Caco-2 (cell line): ENCODE results near the gene DPP10. TPM values are rescaled to one million over a fixed set of nuclear protein-coding genes. Genes with fewer than 3 reads are reported as not detected.

Source experiments
- BruUV-seq: library from RNA; stranded (reverse); fragments of 400-500 nt; replicated peaks from 2 replicates; lab custom pipeline; 2021; lab: Mats Ljungman, UMichigan
- CTCF ChIA-PET: fragments of 300-600 bp; sonication (Branson Sonifier 250); formaldehyde crosslinking; loops from one replicate; lab custom pipeline; 2022; ENCODE audit warnings: antibody characterized with exemption; lab: Charles Lee
- POLR2A ChIA-PET: fragments of 300-600 bp; sonication (Branson Sonifier 250); formaldehyde crosslinking; loops from one replicate; lab custom pipeline; 2022; ENCODE audit warnings: antibody characterized with exemption; lab: Charles Lee
- DNase-seq, 2 experiments: peaks; one replicate each; pipeline versions ENCODE4 v3.0.0 to v3.0.0-alpha.2; 2020 to 2022
- H3K27me3 ChIP-seq: replicated peaks from 2 replicates; pipeline ENCODE4 v1.6.0; 2011; ENCODE audit warnings: low read length; ENCODE audit not compliant: control insufficient read depth, insufficient read depth
- H3K36me3 ChIP-seq: 2 replicates; pipeline ENCODE4 v1.5.1; 2011; ENCODE audit warnings: low read length; ENCODE audit not compliant: control insufficient read depth, insufficient read depth
- H3K4me1 ChIP-seq: fragments of 250-450 bp; sonication (Bioruptor Pico); 2 replicates; pipeline ENCODE4 v1.5.1; 2020; ENCODE audit warnings: mild to moderate bottlenecking
- H3K4me3 ChIP-seq: 2 replicates; pipeline ENCODE4 v1.5.1; 2011; ENCODE audit warnings: low read depth, mild to moderate bottlenecking, control low read depth, low read length
- H3K9me3 ChIP-seq: fragments of 250-450 bp; sonication (Bioruptor Pico); 2 replicates; pipeline ENCODE4 v1.5.1; 2020; ENCODE audit warnings: mild to moderate bottlenecking, moderate library complexity
- H3K27ac Mint-ChIP-seq: one replicate; pipeline ENCODE4 v1.8.0; 2022; ENCODE audit warnings: mixed read lengths; ENCODE audit not compliant: unreplicated experiment
- H3K27me3 Mint-ChIP-seq: one replicate; pipeline ENCODE4 v1.8.0; 2022; ENCODE audit warnings: mixed read lengths; ENCODE audit not compliant: insufficient read depth, unreplicated experiment
- H3K36me3 Mint-ChIP-seq: one replicate; pipeline ENCODE4 v1.8.0; 2022; ENCODE audit warnings: mild to moderate bottlenecking, mixed read lengths; ENCODE audit not compliant: insufficient read depth, unreplicated experiment
- H3K4me1 Mint-ChIP-seq: one replicate; pipeline ENCODE4 v1.8.0; 2022; ENCODE audit warnings: low read depth, mixed read lengths; ENCODE audit not compliant: unreplicated experiment
- H3K4me3 Mint-ChIP-seq: one replicate; pipeline ENCODE4 v1.8.0; 2022; ENCODE audit warnings: mild to moderate bottlenecking, moderate library complexity, mixed read lengths; ENCODE audit not compliant: unreplicated experiment
- H3K9me3 Mint-ChIP-seq: one replicate; pipeline ENCODE4 v1.8.0; 2022; ENCODE audit warnings: mixed read lengths; ENCODE audit not compliant: unreplicated experiment
- CTCF ChIP-seq, 2 experiments: fragments of 200-600 bp in 1 of 2; IDR thresholded peaks; 1 replicate in 1 of 2; 2 replicates in 1 of 2; pipeline versions ENCODE4 v1.5.1 to v1.8.0; 2011 to 2022; ENCODE audit warnings: antibody characterized with exemption in 1 of 2, control low read depth in 1 of 2, inconsistent platforms in 1 of 2, low read depth in 1 of 2, low read length in 1 of 2, mild to moderate bottlenecking in 1 of 2, moderate library complexity in 1 of 2; ENCODE audit not compliant: insufficient read depth in 1 of 2, severe bottlenecking in 1 of 2, unreplicated experiment in 1 of 2
- intact Hi-C: fragments of 100-400 bp; cut with micrococcal nuclease; formaldehyde crosslinking; loops from one replicate; pipeline ENCODE4 v1.10.0; 2022; ENCODE audit not compliant: unreplicated experiment
- total RNA-seq: library from RNA; stranded (reverse); gene quantifications from 2 replicates; pipeline ENCODE4 v1.2.3, GENCODE V29; 2022

The DPP10 gene
- total RNA-seq, 1 experiment from 2014 or later = not detected

DNA sequence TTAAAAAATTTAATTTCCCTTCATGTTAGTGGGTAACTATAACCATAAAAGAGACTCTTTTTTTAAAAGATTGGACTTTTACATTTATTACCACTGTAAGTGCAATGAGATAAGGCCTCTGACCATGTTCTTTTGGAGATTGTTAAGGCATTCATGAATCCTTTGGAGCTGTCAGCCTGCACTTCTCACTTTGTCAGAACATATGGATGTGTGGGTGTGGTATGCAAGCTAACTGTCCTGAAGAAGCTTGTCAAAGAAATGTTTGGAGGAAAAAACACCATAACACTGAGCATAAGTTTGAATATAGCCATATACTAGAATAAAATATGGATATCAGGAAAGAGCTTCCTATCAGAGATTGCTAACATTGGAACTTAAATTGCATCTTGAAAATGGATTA is 754.1 kb downstream of the DPP10 start:
- H3K36me3 Mint-ChIP-seq = no peaks in the 10 kb centered on the region
- no TSS peak for BruUV-seq

DNA sequence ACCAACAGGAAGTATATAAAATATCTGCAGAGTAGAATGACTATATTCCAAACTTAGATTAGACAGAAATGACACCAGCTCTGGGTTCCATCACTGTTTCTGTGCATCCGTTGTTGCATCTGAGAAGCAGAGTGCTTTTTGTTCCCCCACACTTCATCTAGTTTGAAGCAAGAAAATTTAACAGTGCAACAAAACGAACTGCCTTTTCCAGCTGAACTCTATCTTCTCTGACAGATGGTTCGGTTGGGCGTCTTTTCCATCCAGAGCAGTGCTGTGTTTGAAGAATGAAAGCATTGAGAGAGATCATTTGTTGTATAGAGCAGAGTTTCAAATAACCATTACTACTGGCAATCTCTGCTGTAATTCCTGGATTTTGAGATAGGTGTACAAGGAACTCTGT is 757.5 kb downstream of the DPP10 start:
- ChIA-PET CTCF (no interaction called here), POLR2A (no interaction called here)
- Histone ChIP-seq H3K27me3 (no peaks in the 10 kb centered on the region), H3K36me3 (no peaks in the 10 kb centered on the region), H3K9me3 (no peaks in the 10 kb centered on the region), H3K4me3 (no peak overlapping the region), H3K4me1 (no peaks in the 10 kb centered on the region)
- H3K27me3 Mint-ChIP-seq = peaks cover 7% of the 10 kb centered on the region
- H3K4me1 Mint-ChIP-seq = no peaks in the 10 kb centered on the region
- BruUV-seq = no TSS peak
- H3K36me3 Mint-ChIP-seq = no peaks in the 10 kb centered on the region
- no peak overlapping the region for H3K4me3 Mint-ChIP-seq
- no peak for TF ChIP-seq CTCF (IDR thresholded peaks at IDR 0.05; ENCODE audit: insufficient read depth in 1 of 2, low read depth in 1 of 2, low read length in 1 of 2, severe bottlenecking in 1 of 2, unreplicated experiment in 1 of 2)
- no peaks in the 10 kb centered on the region for H3K9me3 Mint-ChIP-seq
- intact Hi-C loops = no loop called here
- no peak for DNase-seq
- H3K27ac Mint-ChIP-seq = no peak overlapping the region

More for the DNA sequence above, 754.1 kb downstream of the DPP10 start:
- Histone ChIP-seq H3K27me3 (no peaks in the 10 kb centered on the region), H3K9me3 (no peaks in the 10 kb centered on the region), H3K4me1 (no peaks in the 10 kb centered on the region), H3K4me3 (no peak overlapping the region), H3K36me3 (no peaks in the 10 kb centered on the region)
- no peak for TF ChIP-seq CTCF (IDR thresholded peaks at IDR 0.05; ENCODE audit: insufficient read depth in 1 of 2, low read depth in 1 of 2, low read length in 1 of 2, severe bottlenecking in 1 of 2, unreplicated experiment in 1 of 2)
- Mint-ChIP-seq H3K27me3 (peaks cover 15% of the 10 kb centered on the region), H3K9me3 (no peaks in the 10 kb centered on the region), H3K4me1 (no peaks in the 10 kb centered on the region), H3K4me3 (no peak overlapping the region), H3K27ac (no peak overlapping the region)
- DNase-seq = no peak
- CTCF ChIA-PET = no interaction called here
- POLR2A ChIA-PET = no interaction called here
- intact Hi-C loops = no loop called here

- Mint-ChIP-seq H3K9me3 (no peaks in the 10 kb centered on the region), H3K36me3 (no peaks in the 10 kb centered on the region), H3K4me3 (no peak overlapping the region), H3K27ac (no peak overlapping the region), H3K4me1 (no peaks in the 10 kb centered on the region), H3K27me3 (peaks cover 4% of the 10 kb centered on the region)
- Histone ChIP-seq H3K4me1 (no peaks in the 10 kb centered on the region), H3K27me3 (no peaks in the 10 kb centered on the region), H3K36me3 (no peaks in the 10 kb centered on the region), H3K4me3 (no peak overlapping the region), H3K9me3 (no peaks in the 10 kb centered on the region)
- BruUV-seq = no TSS peak
- intact Hi-C loops = no loop called here
- ChIA-PET POLR2A (no interaction called here), CTCF (no interaction called here)
- DNase-seq = no peak
- TF ChIP-seq CTCF (IDR thresholded peaks at IDR 0.05; ENCODE audit: insufficient read depth in 1 of 2, low read depth in 1 of 2, low read length in 1 of 2, severe bottlenecking in 1 of 2, unreplicated experiment in 1 of 2) = no peak
Observed at GRCh38 chr2:115201386-115201785, 758.9 kb downstream of the DPP10 start.
